Tibial nerve (tissue), 4 donors: ENCODE measurements around the gene TMEM237.

Experiments
- CTCF ChIP-seq, 5 experiments: fragments of 200-600 bp in 3 of 5; fragments of 450-650 bp in 2 of 5; sonication (generic) in 3 of 5; IDR thresholded peaks; one replicate each; pipeline ENCODE4 v1.5.1; 2016 to 2019; ENCODE audit warnings: antibody characterized with exemption in 5 of 5, mild to moderate bottlenecking in 3 of 5, moderate library complexity in 2 of 5
- EP300 ChIP-seq, 2 donors: sonication (generic); formaldehyde crosslinking; IDR thresholded peaks; one replicate each; pipeline ENCODE4 v1.6.1; 2017; ENCODE audit warnings: antibody characterized with exemption in 2 of 2, mild to moderate bottlenecking in 1 of 2
- POLR2A ChIP-seq, 2 donors: fragments of 450-650 bp; IDR thresholded peaks; one replicate each; pipeline ENCODE4 v1.6.1; 2017; ENCODE audit warnings: antibody characterized with exemption in 2 of 2, mild to moderate bottlenecking in 2 of 2, moderate library complexity in 2 of 2

- no peak for TF ChIP-seq CTCF (IDR thresholded peaks at IDR 0.05)
- no peak for TF ChIP-seq POLR2A (IDR thresholded peaks at IDR 0.05)
- TF ChIP-seq EP300 (IDR thresholded peaks at IDR 0.05), result no peak
Observed at GRCh38 chr2:201630577-201630976, 12.7 kb downstream of the TMEM237 start.
